ENCODE results near the gene ZNF473. TPM values are rescaled to one million over a fixed set of nuclear protein-coding genes. Genes with fewer than 3 reads are reported as not detected.

The ZNF473 gene
- total RNA-seq, 2 experiments from 2014 or later: 10.9 to 12.5 TPM

GRCh38 chr19:50030225-50030624 lies 4.4 kb downstream of the ZNF473 start:
- intact Hi-C loops (cut with DNase I, micrococcal nuclease): no loop called here
- ATAC-seq (no peak), DNase-seq (no peak)
- H3K4me3 Mint-ChIP-seq: no peak overlapping the region
- peaks cover 53% of the 10 kb centered on the region for H3K36me3 Mint-ChIP-seq (ENCODE audit: low read depth)
- peaks cover 6% of the 10 kb centered on the region for H3K9me3 Mint-ChIP-seq (ENCODE audit: low read depth)
- CTCF ChIA-PET: interaction anchor here (0.5 to 0.9 kb wide), 2 partner anchors 17 to 327 kb away, joined by 3 to 4 read pairs; no protein-coding TSS in a partner anchor
- H3K27ac Mint-ChIP-seq: no peak overlapping the region
- no peaks in the 10 kb centered on the region for H3K27me3 Mint-ChIP-seq
- POLR2A ChIA-PET: no interaction called here
- peaks cover 18% of the 10 kb centered on the region for H3K4me1 Mint-ChIP-seq

- no peak for ATAC-seq
- Mint-ChIP-seq H3K4me3 (no peak overlapping the region), H3K27ac (no peak overlapping the region), H3K36me3 (ENCODE audit: low read depth) (peaks cover 54% of the 10 kb centered on the region), H3K9me3 (ENCODE audit: low read depth) (peaks cover 5% of the 10 kb centered on the region), H3K27me3 (no peaks in the 10 kb centered on the region), H3K4me1 (peaks cover 16% of the 10 kb centered on the region)
- intact Hi-C loops (cut with DNase I, micrococcal nuclease): no loop called here
- no peak for DNase-seq
- ChIA-PET CTCF (no interaction called here), POLR2A (no interaction called here)
Observed at GRCh38 chr19:50030937-50031336, 5.1 kb downstream of the ZNF473 start.

- Mint-ChIP-seq H3K36me3 (ENCODE audit: low read depth) (peaks cover 62% of the 10 kb centered on the region), H3K4me1 (peaks cover 3% of the 10 kb centered on the region), H3K27me3 (no peaks in the 10 kb centered on the region), H3K4me3 (no peak overlapping the region), H3K27ac (no peak overlapping the region), H3K9me3 (ENCODE audit: low read depth) (no peaks in the 10 kb centered on the region)
- CTCF ChIA-PET: no interaction called here
- ATAC-seq (no peak), DNase-seq (no peak)
- POLR2A ChIA-PET: no interaction called here
- intact Hi-C loops (cut with DNase I, micrococcal nuclease): no loop called here
Observed at GRCh38 chr19:50036908-50037307, 11.1 kb downstream of the ZNF473 start.

- POLR2A ChIA-PET: no interaction called here
Observed at GRCh38 chr19:50039968-50040367, 14.2 kb downstream of the ZNF473 start.

GRCh38 chr19:50040967-50041366 lies 15.2 kb downstream of the ZNF473 start:
- ATAC-seq: no peak
- intact Hi-C loops (cut with DNase I, micrococcal nuclease): no loop called here
- Mint-ChIP-seq H3K4me3 (no peak overlapping the region), H3K9me3 (ENCODE audit: low read depth) (peaks cover 28% of the 10 kb centered on the region), H3K27me3 (no peaks in the 10 kb centered on the region), H3K27ac (no peak overlapping the region), H3K4me1 (no peaks in the 10 kb centered on the region), H3K36me3 (ENCODE audit: low read depth) (peaks cover 72% of the 10 kb centered on the region)
- DNase-seq: no peak
- POLR2A ChIA-PET: no interaction called here
- CTCF ChIA-PET: no interaction called here

More at GRCh38 chr19:50039968-50040367, 14.2 kb downstream of the ZNF473 start:
- intact Hi-C loops (cut with DNase I, micrococcal nuclease): no loop called here
- no peak overlapping the region for H3K4me3 Mint-ChIP-seq
- H3K9me3 Mint-ChIP-seq (ENCODE audit: low read depth): peaks cover 18% of the 10 kb centered on the region
- DNase-seq (no peak), ATAC-seq (no peak)
- H3K27me3 Mint-ChIP-seq: no peaks in the 10 kb centered on the region
- H3K4me1 Mint-ChIP-seq: no peaks in the 10 kb centered on the region
- CTCF ChIA-PET: interaction anchor here (0.6 to 1.0 kb wide), 3 partner anchors 14 to 104 kb away, joined by 3 to 4 read pairs (median 4); partner anchors contain the start of gene ZNF473
- H3K36me3 Mint-ChIP-seq (ENCODE audit: low read depth): peaks cover 69% of the 10 kb centered on the region
- no peak overlapping the region for H3K27ac Mint-ChIP-seq

- Mint-ChIP-seq H3K27ac (no peak overlapping the region), H3K4me3 (no peak overlapping the region), H3K9me3 (ENCODE audit: low read depth) (peaks cover 28% of the 10 kb centered on the region), H3K4me1 (no peaks in the 10 kb centered on the region), H3K27me3 (no peaks in the 10 kb centered on the region), H3K36me3 (ENCODE audit: low read depth) (peaks cover 76% of the 10 kb centered on the region)
- ChIA-PET POLR2A (no interaction called here), CTCF (interaction anchor here (1.2 kb wide), 1 partner anchor 8 kb away, joined by 3 read pairs; no protein-coding TSS in a partner anchor)
- intact Hi-C loops (cut with DNase I, micrococcal nuclease): no loop called here
- ATAC-seq: peak; percentile 19
- no peak for DNase-seq
Observed at GRCh38 chr19:50042363-50043024, 16.7 kb downstream of the ZNF473 start.

GRCh38 chr19:50043967-50044366 lies 18.2 kb downstream of the ZNF473 start:
- peaks cover 28% of the 10 kb centered on the region for H3K9me3 Mint-ChIP-seq (ENCODE audit: low read depth)
- peaks cover 86% of the 10 kb centered on the region for H3K36me3 Mint-ChIP-seq (ENCODE audit: low read depth)
- H3K4me3 Mint-ChIP-seq: no peak overlapping the region
- no peaks in the 10 kb centered on the region for H3K4me1 Mint-ChIP-seq
- CTCF ChIA-PET: no interaction called here
- no peaks in the 10 kb centered on the region for H3K27me3 Mint-ChIP-seq
- POLR2A ChIA-PET: no interaction called here
- ATAC-seq (no peak), DNase-seq (no peak)
- H3K27ac Mint-ChIP-seq: no peak overlapping the region
- intact Hi-C loops (cut with DNase I, micrococcal nuclease): no loop called here

GRCh38 chr19:50044922-50045321 lies 19.1 kb downstream of the ZNF473 start:
- ChIA-PET CTCF (no interaction called here), POLR2A (no interaction called here)
- Mint-ChIP-seq H3K27me3 (no peaks in the 10 kb centered on the region), H3K4me1 (no peaks in the 10 kb centered on the region), H3K9me3 (ENCODE audit: low read depth) (peaks cover 28% of the 10 kb centered on the region), H3K27ac (no peak overlapping the region), H3K36me3 (ENCODE audit: low read depth) (peaks cover 78% of the 10 kb centered on the region), H3K4me3 (no peak overlapping the region)
- DNase-seq: no peak
- ATAC-seq: no peak
- intact Hi-C loops (cut with DNase I, micrococcal nuclease): no loop called here

GRCh38 chr19:50046649-50047503 lies 21.1 kb downstream of the ZNF473 start:
- no peak overlapping the region for H3K27ac Mint-ChIP-seq
- DNase-seq (peak; percentile 75), ATAC-seq (no peak)
- H3K4me3 Mint-ChIP-seq: no peak overlapping the region
- peaks cover 61% of the 10 kb centered on the region for H3K36me3 Mint-ChIP-seq (ENCODE audit: low read depth)
- intact Hi-C loops (cut with DNase I, micrococcal nuclease): no loop called here
- peaks cover 10% of the 10 kb centered on the region for H3K4me1 Mint-ChIP-seq
- H3K27me3 Mint-ChIP-seq: no peaks in the 10 kb centered on the region
- ChIA-PET CTCF (interaction anchor here (0.6 to 1.7 kb wide), 11 partner anchors 9 to 758 kb away, joined by 3 to 5 read pairs (median 3); no protein-coding TSS in a partner anchor), POLR2A (interaction anchor here (0.6 kb wide), 1 partner anchor 48 kb away, joined by 4 read pairs; no protein-coding TSS in a partner anchor)
- peaks cover 28% of the 10 kb centered on the region for H3K9me3 Mint-ChIP-seq (ENCODE audit: low read depth)

GRCh38 chr19:50047671-50048070 lies 21.9 kb downstream of the ZNF473 start:
- CTCF ChIA-PET: interaction anchor here (0.6 to 1.7 kb wide), 7 partner anchors 9 to 89 kb away, joined by 3 to 5 read pairs (median 3); no protein-coding TSS in a partner anchor
- Mint-ChIP-seq H3K27me3 (no peaks in the 10 kb centered on the region), H3K27ac (no peak overlapping the region), H3K36me3 (ENCODE audit: low read depth) (peaks cover 53% of the 10 kb centered on the region), H3K4me3 (no peak overlapping the region), H3K4me1 (peaks cover 10% of the 10 kb centered on the region), H3K9me3 (ENCODE audit: low read depth) (peaks cover 28% of the 10 kb centered on the region)
- intact Hi-C loops (cut with DNase I, micrococcal nuclease): no loop called here
- ATAC-seq: no peak
- no peak for DNase-seq
- POLR2A ChIA-PET: interaction anchor here (0.6 kb wide), 1 partner anchor 68 kb away, joined by 3 read pairs; no protein-coding TSS in a partner anchor

- Mint-ChIP-seq H3K4me3 (peak overlapping the region; percentile 75), H3K27ac (peak overlapping the region; percentile 51), H3K9me3 (ENCODE audit: low read depth) (peaks cover 4% of the 10 kb centered on the region), H3K36me3 (ENCODE audit: low read depth) (peaks cover 27% of the 10 kb centered on the region), H3K27me3 (no peaks in the 10 kb centered on the region), H3K4me1 (peaks cover 10% of the 10 kb centered on the region)
- CTCF ChIA-PET: interaction anchor here (0.6 to 2.4 kb wide), 5 partner anchors 12 to 641 kb away, joined by 3 to 9 read pairs (median 3); no protein-coding TSS in a partner anchor
- POLR2A ChIA-PET: interaction anchor here (0.6 kb wide), 1 partner anchor 341 kb away, joined by 3 read pairs; no protein-coding TSS in a partner anchor
- peak; percentile 86 for ATAC-seq
- intact Hi-C loops (cut with DNase I, micrococcal nuclease): loop anchor here in 1 of 2 experiments (1.0 kb wide), 1 partner anchor 25 kb away; the partner anchor contains the start of gene VRK3
- peak; percentile 88 for DNase-seq
Observed at GRCh38 chr19:50050406-50051227, 24.8 kb downstream of the ZNF473 start.

All from activated CD4-positive, alpha-beta T cell treated with anti-CD3 and anti-CD28 coated beads for 36 hours (primary cell).